Adrenal gland (tissue), 12 donors: Measurements from ENCODE around the gene HEXIM2. TPM values are rescaled to one million over a fixed set of nuclear protein-coding genes. Genes with fewer than 3 reads are reported as not detected.

Source experiments
- DNase-seq, 7 donors: peaks; one replicate each; pipeline ENCODE4 v3.0.0-alpha.2; 2019 to 2020
- H3K27ac ChIP-seq, 5 donors: fragments of 200-600 bp; sonication (generic) in 4 of 5; 1 replicate in 3 of 5; 2 replicates in 2 of 5; pipeline versions ENCODE4 v1.5.1 to v1.8.0; 2016 to 2020; ENCODE audit warnings: mild to moderate bottlenecking in 1 of 5
- H3K27me3 ChIP-seq: fragments of 200-600 bp; 2 replicates; pipeline ENCODE4 v1.8.0; 2021
- H3K36me3 ChIP-seq, 2 donors: fragments of 200-600 bp; replicated peaks in 1 of 2; 1 replicate in 1 of 2; 2 replicates in 1 of 2; pipeline versions ENCODE4 v1.5.1 to v1.8.0; 2018 to 2022
- H3K4me1 ChIP-seq, 2 donors: fragments of 200-600 bp; replicated peaks in 1 of 2; 1 replicate in 1 of 2; 2 replicates in 1 of 2; pipeline versions ENCODE4 v1.5.1 to v1.8.0; 2018 to 2021
- H3K4me3 ChIP-seq, 4 donors: fragments of 200-600 bp; sonication (generic) in 3 of 4; one replicate each; pipeline ENCODE4 v1.5.1; 2016 to 2018
- H3K9me3 ChIP-seq, 3 donors: fragments of 200-600 bp; sonication (generic) in 1 of 3; replicated peaks in 1 of 3; 1 replicate in 2 of 3; 2 replicates in 1 of 3; pipeline versions ENCODE4 v1.5.1 to v1.8.0; 2016 to 2021
- CTCF ChIP-seq, 6 experiments: fragments of 450-650 bp in 4 of 6; fragments of 200-600 bp in 2 of 6; sonication (generic) in 1 of 6; IDR thresholded peaks; 1 replicate in 5 of 6; 2 replicates in 1 of 6; pipeline versions ENCODE4 v1.5.1 to v1.8.0; 2016 to 2021; ENCODE audit warnings: antibody characterized with exemption in 6 of 6, mild to moderate bottlenecking in 2 of 6, moderate library complexity in 1 of 6
- POLR2A ChIP-seq, 2 donors: fragments of 450-650 bp; IDR thresholded peaks; one replicate each; pipeline ENCODE4 v1.6.1; 2017; ENCODE audit warnings: antibody characterized with exemption in 2 of 2, mild to moderate bottlenecking in 2 of 2, moderate library complexity in 1 of 2
- WGBS, 4 donors: extraction: QIAGEN DNeasy Blood & Tissue Kit in 2 of 4; methylation state at CpG; one replicate each; pipeline versions ENCODE4 v1.1.5 to v1.1.7; 2013 to 2017; 5-methylcytosine and 5-hydroxymethylcytosine counted together
- intact Hi-C, 2 donors: fragments of 100-400 bp; cut with DNase I; formaldehyde crosslinking; loops; one replicate each; pipeline versions ENCODE4 v1.14.1 to v1.15.0; 2022 to 2023
- polyA plus RNA-seq, 3 donors: library from polyadenylated mRNA; stranded (reverse); fragments of 200-250 nt in 2 of 3; fragments of 350-450 nt in 1 of 3; fragmentation: Illumina TruSeq in 1 of 3; extraction: RNeasy Lipid Tissue Mini Kit (QIAGEN cat#74804) in 1 of 3; gene quantifications; one replicate each; pipeline ENCODE4 v1.2.3, GENCODE V29; 2013 to 2014
- total RNA-seq, 9 donors: library from RNA; depleted of rRNA in 4 of 9; stranded (reverse); fragments of >200 nt in 4 of 9; fragments of 120-200 nt in 1 of 9; fragmentation: NEBNext Ultra II Directional in 1 of 9; extraction: Animal tissue kit (Norgen Biotek cat#: 25700) in 1 of 9; gene quantifications; one replicate each; pipeline versions ENCODE4 v1.1.0 to v1.2.4, GENCODE V29; 2013 to 2023
- donor health status: healthy with polysubstance abuse.
- donor health status: Bipolar disorder and iron deficiency.
- donor health status: DM: yes; HTN: yes; CAD: no.
- donor health status: DM: no; HTN: no; CAD: no.
- donor health status: DM: no; HTN: no; CAD: no.
- donor health status: DM: yes; HTN: yes; CAD: no.

Gene HEXIM2
- total and polyA plus RNA-seq, 12 donors = 4.5 to 28.1 (median 15.9) TPM

- peaks cover 19 to 33% of the 10 kb centered on the region in 2 donors for H3K4me1 ChIP-seq
- 5 to 14% (median 6%) methylated on average over 13 to 40 of the region's 40 CpGs for WGBS, 4 donors
- peak within 1 kb of the TSS in 4 of 5 donors; percentile 29 to 87 (median 75) for H3K27ac ChIP-seq
Measured at GRCh38 chr17:45135192-45135977, 26.3 kb upstream of the HEXIM2 start, which contains the start of gene ACBD4. Gene ACBD4 (plus strand): TSS chr17:45135687. CDS start chr17:45136145, 458 bp downstream.

GRCh38 chr17:45135978-45136791, 25.5 kb upstream of the HEXIM2 start:
- DNase-seq = peak in 1 of 7 donors; percentile 43
- H3K27me3 ChIP-seq = no peaks in the 10 kb centered on the region
- intact Hi-C loops = loop anchor here (5.0 to 10.0 kb wide), 2 partner anchors 61 to 361 kb away; no protein-coding TSS in a partner anchor
- peaks cover 13 to 25% of the 10 kb centered on the region in 2 donors for H3K4me1 ChIP-seq
- no peak for TF ChIP-seq POLR2A (IDR thresholded peaks at IDR 0.05)
- TF ChIP-seq CTCF (IDR thresholded peaks at IDR 0.05) = no peak
- 37 to 81% (median 53%) methylated on average over 4 to 21 of the region's 21 CpGs for WGBS, 4 donors
- H3K4me3 ChIP-seq = peak overlapping the region in 2 of 4 donors; percentile 73 to 86
- H3K9me3 ChIP-seq = no peaks in the 10 kb centered on the region
- peak overlapping the region in 3 of 5 donors; percentile 70 to 87 (median 80) for H3K27ac ChIP-seq
- H3K36me3 ChIP-seq = peaks cover 0 to 6% of the 10 kb centered on the region in 2 donors

More at GRCh38 chr17:45135192-45135977, 26.3 kb upstream of the HEXIM2 start, which contains the start of gene ACBD4:
- H3K27me3 ChIP-seq = no peaks in the 10 kb centered on the region
- peak; percentile 95 to 99 (median 97) for DNase-seq
- intact Hi-C loops = loop anchor here (5.0 to 10.0 kb wide), 2 partner anchors 62 to 361 kb away; no protein-coding TSS in a partner anchor
- H3K36me3 ChIP-seq = peaks cover 0 to 6% of the 10 kb centered on the region in 2 donors
- peak within 1 kb of the TSS in 2 of 4 donors; percentile 73 to 86 for H3K4me3 ChIP-seq
- TF ChIP-seq CTCF (IDR thresholded peaks at IDR 0.05) (peak; percentile 100), POLR2A (IDR thresholded peaks at IDR 0.05) (peak; percentile 22 to 42)
- no peaks in the 10 kb centered on the region for H3K9me3 ChIP-seq

- 79 to 91% (median 86%) methylated on average over 5 to 12 of the region's 12 CpGs for WGBS, 4 donors
- intact Hi-C loops = loop anchor here (5.0 to 10.0 kb wide), 2 partner anchors 60 to 362 kb away; no protein-coding TSS in a partner anchor
- no peak overlapping the region for H3K4me3 ChIP-seq
- H3K4me1 ChIP-seq = peaks cover 8 to 18% of the 10 kb centered on the region in 2 donors
- no peaks in the 10 kb centered on the region for H3K9me3 ChIP-seq
- no peak for DNase-seq
- H3K27ac ChIP-seq = no peak overlapping the region
- TF ChIP-seq POLR2A (IDR thresholded peaks at IDR 0.05) (no peak), CTCF (IDR thresholded peaks at IDR 0.05) (no peak)
- H3K36me3 ChIP-seq = peaks cover 0 to 6% of the 10 kb centered on the region in 2 donors
- H3K27me3 ChIP-seq = no peaks in the 10 kb centered on the region
Measured at GRCh38 chr17:45136846-45137560, 24.7 kb upstream of the HEXIM2 start.
